GM06990 (cell line): ENCODE measurements around the gene CAMTA1.
"Not testable (repeated sequence)": the region's sequence is repeated elsewhere in the genome, so short reads cannot be mapped to it uniquely, and the experiment has no call there.

Source experiments
- DNase-seq: peaks from one replicate; pipeline ENCODE4 v3.0.0-alpha.2; 2011; ENCODE audit not compliant: insufficient read length; ENCODE audit errors: extremely low read depth
- H3K27me3 ChIP-seq: replicated peaks from 2 replicates; pipeline ENCODE4 v1.6.0; 2011; ENCODE audit warnings: low read length; ENCODE audit not compliant: control insufficient read depth, insufficient read depth
- H3K36me3 ChIP-seq: 2 replicates; pipeline ENCODE4 v1.5.1; 2011; ENCODE audit warnings: low read length; ENCODE audit not compliant: control insufficient read depth, insufficient read depth
- H3K4me3 ChIP-seq: replicated peaks from 2 replicates; pipeline ENCODE4 v1.5.1; 2011; ENCODE audit warnings: low read depth, mild to moderate bottlenecking, control low read depth, low read length
- TF ChIP-seq, protein P1 (sequence below): IDR thresholded peaks from 2 replicates; pipeline ENCODE4 v1.5.1; 2011; ENCODE audit warnings: low read length, control low read depth, mild to moderate bottlenecking, inconsistent platforms; ENCODE audit not compliant: insufficient read depth, poor library complexity, severe bottlenecking

The CAMTA1 gene

DNA sequence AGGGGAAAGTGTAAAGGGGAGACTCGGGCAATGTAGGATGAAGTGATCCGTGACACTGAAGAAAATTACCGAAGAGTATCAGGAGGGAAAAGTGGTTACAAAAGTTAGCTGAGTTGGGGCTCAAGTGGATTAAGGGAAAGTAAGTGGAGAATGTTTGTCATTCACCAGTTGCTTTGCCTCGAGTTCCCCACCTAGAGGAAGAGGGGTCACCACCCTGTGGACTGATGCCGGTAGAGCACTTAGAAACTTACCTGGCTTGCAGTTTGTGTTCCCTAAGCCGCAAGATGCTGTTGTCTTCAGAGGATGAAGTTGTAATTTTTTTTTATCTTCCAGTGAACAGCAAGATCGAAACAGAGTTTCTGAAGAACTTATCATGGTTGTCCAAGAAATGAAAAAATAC, 999.9 kb downstream of the CAMTA1 start:
- H3K36me3 ChIP-seq = no peaks in the 10 kb centered on the region
- TF ChIP-seq, protein P1, sequence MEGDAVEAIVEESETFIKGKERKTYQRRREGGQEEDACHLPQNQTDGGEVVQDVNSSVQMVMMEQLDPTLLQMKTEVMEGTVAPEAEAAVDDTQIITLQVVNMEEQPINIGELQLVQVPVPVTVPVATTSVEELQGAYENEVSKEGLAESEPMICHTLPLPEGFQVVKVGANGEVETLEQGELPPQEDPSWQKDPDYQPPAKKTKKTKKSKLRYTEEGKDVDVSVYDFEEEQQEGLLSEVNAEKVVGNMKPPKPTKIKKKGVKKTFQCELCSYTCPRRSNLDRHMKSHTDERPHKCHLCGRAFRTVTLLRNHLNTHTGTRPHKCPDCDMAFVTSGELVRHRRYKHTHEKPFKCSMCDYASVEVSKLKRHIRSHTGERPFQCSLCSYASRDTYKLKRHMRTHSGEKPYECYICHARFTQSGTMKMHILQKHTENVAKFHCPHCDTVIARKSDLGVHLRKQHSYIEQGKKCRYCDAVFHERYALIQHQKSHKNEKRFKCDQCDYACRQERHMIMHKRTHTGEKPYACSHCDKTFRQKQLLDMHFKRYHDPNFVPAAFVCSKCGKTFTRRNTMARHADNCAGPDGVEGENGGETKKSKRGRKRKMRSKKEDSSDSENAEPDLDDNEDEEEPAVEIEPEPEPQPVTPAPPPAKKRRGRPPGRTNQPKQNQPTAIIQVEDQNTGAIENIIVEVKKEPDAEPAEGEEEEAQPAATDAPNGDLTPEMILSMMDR = no peak
- H3K4me3 ChIP-seq = no peak overlapping the region
- no peaks in the 10 kb centered on the region for H3K27me3 ChIP-seq
- no peak for DNase-seq

DNA sequence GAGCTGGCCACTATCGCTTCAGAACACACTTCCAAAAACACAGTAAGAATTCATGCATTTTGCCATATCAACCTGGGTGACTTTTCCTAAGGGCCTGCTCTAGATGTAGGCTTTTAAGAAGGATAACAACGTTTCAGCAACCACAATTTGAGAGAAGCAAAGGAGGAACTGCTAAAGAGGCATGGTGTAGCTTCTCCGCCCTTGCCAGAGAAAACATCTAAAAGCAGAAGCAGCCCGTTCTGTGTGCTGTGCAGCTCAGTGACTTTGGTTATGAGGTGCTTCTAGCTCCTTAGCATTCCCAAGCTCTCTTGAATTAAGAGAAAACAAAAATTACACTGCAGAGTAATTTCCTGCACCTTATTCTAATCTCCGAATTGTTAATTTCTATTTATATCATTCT, 1001.5 kb downstream of the CAMTA1 start:
- DNase-seq = no peak
- Histone ChIP-seq H3K4me3 (no peak overlapping the region), H3K36me3 (no peaks in the 10 kb centered on the region), H3K27me3 (no peaks in the 10 kb centered on the region)
- TF ChIP-seq, protein P1 = no peak

GRCh38 chr1:7789828-7790227, 1004.6 kb downstream of the CAMTA1 start:
- no peak for DNase-seq
- no peaks in the 10 kb centered on the region for H3K36me3 ChIP-seq
- H3K27me3 ChIP-seq = no peaks in the 10 kb centered on the region
- H3K4me3 ChIP-seq = no peak overlapping the region
- TF ChIP-seq, protein P1 = no peak

DNA sequence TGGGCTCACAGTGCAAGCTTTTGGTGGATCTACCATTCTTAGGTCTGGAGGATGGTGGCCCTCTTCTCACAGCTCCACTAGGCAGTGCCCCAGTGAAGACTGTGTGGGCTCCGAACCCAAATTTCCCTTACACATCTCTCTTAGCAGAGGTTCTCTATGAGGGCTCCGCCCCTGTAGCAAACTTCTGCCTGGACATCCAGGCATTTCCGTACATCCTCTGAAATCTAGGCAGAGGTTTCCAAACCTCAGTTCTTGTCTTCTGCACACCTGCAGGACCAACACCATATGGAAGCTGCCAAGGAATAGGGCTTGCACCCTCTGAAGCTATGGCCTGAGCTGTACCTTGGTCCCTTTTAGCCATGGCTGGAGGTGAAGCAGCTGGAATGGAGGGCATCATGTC, 1005.8 kb downstream of the CAMTA1 start:
- not testable (repeated sequence) for DNase-seq, H3K4me3 ChIP-seq, H3K27me3 ChIP-seq, H3K36me3 ChIP-seq

DNA sequence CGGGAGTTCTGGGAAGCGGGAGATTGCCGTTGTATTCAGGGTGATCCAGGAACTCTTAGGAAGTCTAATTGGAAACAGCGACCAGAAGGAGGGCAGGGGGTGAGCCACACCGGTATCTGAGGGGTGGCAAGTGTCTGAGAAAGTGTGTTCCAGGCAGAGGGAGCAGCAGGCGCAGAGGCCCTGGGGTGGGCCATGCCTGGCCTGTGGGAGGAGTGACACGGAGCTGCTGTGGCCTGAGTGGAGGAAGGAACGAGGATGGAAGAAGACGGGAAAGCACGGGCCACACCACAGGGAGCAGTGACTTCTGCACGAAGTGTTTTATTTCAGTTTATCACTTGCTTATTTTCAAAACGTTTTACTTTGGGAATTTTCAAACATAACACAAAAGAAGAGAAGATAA, 1010.2 kb downstream of the CAMTA1 start:
- Histone ChIP-seq H3K27me3 (no peaks in the 10 kb centered on the region), H3K4me3 (no peak overlapping the region), H3K36me3 (no peaks in the 10 kb centered on the region)
- DNase-seq = no peak
- TF ChIP-seq, protein P1 = no peak

GRCh38 chr1:7805460-7805859, 1020.2 kb downstream of the CAMTA1 start:
- Histone ChIP-seq H3K36me3 (no peaks in the 10 kb centered on the region), H3K4me3 (no peak overlapping the region), H3K27me3 (no peaks in the 10 kb centered on the region)
- TF ChIP-seq, protein P1 = no peak
- no peak for DNase-seq
